Smooth muscle cell (in vitro differentiated cells): Measurements from ENCODE around the gene NOL4L. TPM values are rescaled to one million over a fixed set of nuclear protein-coding genes. Genes with fewer than 3 reads are reported as not detected.
A peak's percentile ranks its signal among the peaks of the same experiment; 100 is the strongest.

Experiments
- DNase-seq: peaks from one replicate; lab custom pipeline; 2025; ENCODE audit not compliant: unreplicated experiment; lab: John Stamatoyannopoulos, UW
- H2AFZ ChIP-seq: fragments of 200-600 bp; sonication (generic); 2 replicates; pipeline ENCODE4 v1.6.0; 2016; ENCODE audit warnings: antibody characterized with exemption, low read depth, mild to moderate bottlenecking
- H3F3A ChIP-seq: fragments of 200-600 bp; sonication (generic); 2 replicates; pipeline ENCODE4 v1.6.0; 2017; ENCODE audit warnings: antibody characterized with exemption, low read depth
- H3K27ac ChIP-seq: fragments of 200-600 bp; sonication (generic); 2 replicates; pipeline ENCODE4 v1.5.1; 2016; ENCODE audit warnings: low read depth, mild to moderate bottlenecking
- H3K27me3 ChIP-seq: fragments of 200-600 bp; sonication (generic); 2 replicates; pipeline ENCODE4 v1.6.1; 2016; ENCODE audit warnings: low read depth, mild to moderate bottlenecking
- H3K36me3 ChIP-seq: fragments of 200-600 bp; sonication (generic); 2 replicates; pipeline ENCODE4 v1.5.1; 2016; ENCODE audit warnings: low read depth
- H3K4me1 ChIP-seq: fragments of 200-600 bp; sonication (generic); 2 replicates; pipeline ENCODE4 v1.5.1; 2016; ENCODE audit warnings: low read depth
- H3K4me2 ChIP-seq: fragments of 200-600 bp; sonication (generic); 2 replicates; pipeline ENCODE4 v1.6.0; 2016; ENCODE audit warnings: mild to moderate bottlenecking
- H3K4me3 ChIP-seq: fragments of 200-600 bp; sonication (generic); 2 replicates; pipeline ENCODE4 v1.5.1; 2016; ENCODE audit warnings: mild to moderate bottlenecking
- H3K79me2 ChIP-seq: fragments of 200-600 bp; sonication (generic); 2 replicates; pipeline ENCODE4 v1.6.0; 2016; ENCODE audit warnings: low read depth, mild to moderate bottlenecking
- H3K9ac ChIP-seq: fragments of 200-600 bp; sonication (generic); 2 replicates; pipeline ENCODE4 v1.6.0; 2016; ENCODE audit warnings: low read depth
- H3K9me3 ChIP-seq: fragments of 200-600 bp; sonication (generic); replicated peaks from 2 replicates; pipeline ENCODE4 v1.5.1; 2016; ENCODE audit warnings: low read depth
- H4K20me1 ChIP-seq: fragments of 200-600 bp; sonication (generic); 2 replicates; pipeline ENCODE4 v1.6.0; 2016; ENCODE audit warnings: low read depth
- CTCF ChIP-seq: fragments of 200-600 bp; sonication (generic); IDR thresholded peaks from 2 replicates; pipeline ENCODE4 v1.5.1; 2017; ENCODE audit warnings: borderline replicate concordance, mild to moderate bottlenecking, antibody characterized with exemption; ENCODE audit not compliant: insufficient read depth, poor library complexity, severe bottlenecking
- WGBS: methylation state at CpG from one replicate; pipeline ENCODE4 v1.1.7; 2016; ENCODE audit warnings: low lambda C conversion rate; 5-methylcytosine and 5-hydroxymethylcytosine counted together
- polyA plus RNA-seq: library from polyadenylated mRNA; unstranded; fragments of >200 nt; fragmentation: Nextera tagmentation; extraction: Ambion mirVana; gene quantifications from 2 replicates; pipeline ENCODE4 v1.2.1, GENCODE V29; 2016
- total RNA-seq: library from RNA; depleted of rRNA; stranded (reverse); fragments of >200 nt; gene quantifications from 2 replicates; pipeline ENCODE4 v1.2.3, GENCODE V29; 2014

NOL4L gene
- total and polyA plus RNA-seq, 2 experiments from 2014 or later: 26.0 to 26.2 TPM

- Histone ChIP-seq H3K36me3 (no peaks in the 10 kb centered on the region), H3K4me1 (peaks cover 44% of the 10 kb centered on the region), H3K4me3 (no peak overlapping the region), H3K4me2 (peak overlapping the region; percentile 89), H2AFZ (no peak overlapping the region), H3K79me2 (peaks cover 90% of the 10 kb centered on the region), H4K20me1 (peaks cover 68% of the 10 kb centered on the region), H3K27me3 (no peaks in the 10 kb centered on the region), H3K9me3 (no peaks in the 10 kb centered on the region), H3K9ac (peak overlapping the region; percentile 88), H3K27ac (peak overlapping the region; percentile 98), H3F3A (peaks cover 33% of the 10 kb centered on the region)
- TF ChIP-seq CTCF: no peak
- no peak for DNase-seq
- WGBS: 94% methylated on average over 18 of the region's 18 CpGs
Observed at GRCh38 chr20:32474009-32474716, 111.0 kb downstream of the NOL4L start.

GRCh38 chr20:32473231-32474008 lies 111.7 kb downstream of the NOL4L start:
- Histone ChIP-seq H4K20me1 (peaks cover 60% of the 10 kb centered on the region), H3K4me1 (peaks cover 44% of the 10 kb centered on the region), H3K36me3 (no peaks in the 10 kb centered on the region), H3K9ac (no peak overlapping the region), H3K4me3 (no peak overlapping the region), H3K4me2 (peak overlapping the region; percentile 89), H3K27ac (peak overlapping the region; percentile 98), H3K9me3 (no peaks in the 10 kb centered on the region), H3F3A (peaks cover 31% of the 10 kb centered on the region), H2AFZ (no peak overlapping the region), H3K79me2 (peaks cover 90% of the 10 kb centered on the region), H3K27me3 (no peaks in the 10 kb centered on the region)
- TF ChIP-seq CTCF: no peak
- WGBS: 94% methylated on average over 29 of the region's 29 CpGs
- DNase-seq: no peak

- Histone ChIP-seq H3K4me1 (peaks cover 44% of the 10 kb centered on the region), H3K4me2 (no peak overlapping the region), H3K9me3 (no peaks in the 10 kb centered on the region), H3K79me2 (peaks cover 90% of the 10 kb centered on the region), H3K9ac (no peak overlapping the region), H3K27me3 (no peaks in the 10 kb centered on the region), H4K20me1 (peaks cover 53% of the 10 kb centered on the region), H3K27ac (peak overlapping the region; percentile 98), H3K36me3 (no peaks in the 10 kb centered on the region), H2AFZ (no peak overlapping the region), H3F3A (peaks cover 29% of the 10 kb centered on the region), H3K4me3 (no peak overlapping the region)
- no peak for DNase-seq
- 94% methylated on average over 6 of the region's 6 CpGs for WGBS
- no peak for TF ChIP-seq CTCF
Observed at GRCh38 chr20:32472581-32473207, 112.4 kb downstream of the NOL4L start.
